Adrenal gland (tissue), 5 donors: ENCODE measurements around the gene OR52A1.

Experiments
- POLR2A ChIP-seq, 2 donors: fragments of 450-650 bp; IDR thresholded peaks; one replicate each; pipeline ENCODE4 v1.6.1; 2017; ENCODE audit warnings: antibody characterized with exemption in 2 of 2, mild to moderate bottlenecking in 2 of 2, moderate library complexity in 1 of 2
- TF ChIP-seq, protein P1 (sequence below), 6 experiments: fragments of 450-650 bp in 4 of 6; fragments of 200-600 bp in 2 of 6; sonication (generic) in 1 of 6; IDR thresholded peaks; 1 replicate in 5 of 6; 2 replicates in 1 of 6; pipeline versions ENCODE4 v1.5.1 to v1.8.0; 2016 to 2021; ENCODE audit warnings: antibody characterized with exemption in 6 of 6, mild to moderate bottlenecking in 2 of 6, moderate library complexity in 1 of 6
- donor health status: DM: no; HTN: no; CAD: no.

DNA sequence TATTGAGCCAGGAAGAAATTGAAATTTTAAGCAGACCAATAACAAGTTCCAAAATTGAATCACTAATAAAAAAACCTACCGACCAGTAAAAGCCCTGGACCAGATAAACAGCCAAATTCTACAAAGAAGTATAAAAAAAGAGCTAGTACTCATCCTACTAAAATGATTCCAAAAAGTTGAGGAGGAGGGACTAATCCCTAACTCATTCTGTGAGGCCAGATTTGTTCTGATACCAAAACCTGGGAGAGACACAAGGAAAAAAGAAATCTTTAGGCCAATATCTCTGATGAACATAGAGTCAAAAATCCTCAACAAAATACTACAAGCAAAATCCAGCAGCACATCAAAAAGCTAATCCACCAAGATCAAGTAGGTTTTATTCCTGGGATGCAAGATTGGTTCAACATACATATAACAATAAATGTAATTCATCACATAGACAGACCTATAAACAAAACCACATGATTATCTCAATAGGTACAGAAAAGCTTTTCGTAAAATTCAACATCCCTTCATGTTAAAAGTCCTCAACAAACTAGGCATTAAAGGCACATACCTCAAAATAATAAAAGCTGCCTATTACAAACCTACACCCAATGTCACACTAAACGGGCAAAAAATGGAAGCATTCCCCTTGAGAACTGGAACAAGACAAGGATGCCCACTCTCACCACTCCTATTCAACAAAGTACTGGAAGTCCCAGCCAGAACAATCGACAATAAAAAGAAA, 29.5 kb downstream of the OR52A1 start:
- TF ChIP-seq, protein P1, sequence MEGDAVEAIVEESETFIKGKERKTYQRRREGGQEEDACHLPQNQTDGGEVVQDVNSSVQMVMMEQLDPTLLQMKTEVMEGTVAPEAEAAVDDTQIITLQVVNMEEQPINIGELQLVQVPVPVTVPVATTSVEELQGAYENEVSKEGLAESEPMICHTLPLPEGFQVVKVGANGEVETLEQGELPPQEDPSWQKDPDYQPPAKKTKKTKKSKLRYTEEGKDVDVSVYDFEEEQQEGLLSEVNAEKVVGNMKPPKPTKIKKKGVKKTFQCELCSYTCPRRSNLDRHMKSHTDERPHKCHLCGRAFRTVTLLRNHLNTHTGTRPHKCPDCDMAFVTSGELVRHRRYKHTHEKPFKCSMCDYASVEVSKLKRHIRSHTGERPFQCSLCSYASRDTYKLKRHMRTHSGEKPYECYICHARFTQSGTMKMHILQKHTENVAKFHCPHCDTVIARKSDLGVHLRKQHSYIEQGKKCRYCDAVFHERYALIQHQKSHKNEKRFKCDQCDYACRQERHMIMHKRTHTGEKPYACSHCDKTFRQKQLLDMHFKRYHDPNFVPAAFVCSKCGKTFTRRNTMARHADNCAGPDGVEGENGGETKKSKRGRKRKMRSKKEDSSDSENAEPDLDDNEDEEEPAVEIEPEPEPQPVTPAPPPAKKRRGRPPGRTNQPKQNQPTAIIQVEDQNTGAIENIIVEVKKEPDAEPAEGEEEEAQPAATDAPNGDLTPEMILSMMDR (IDR thresholded peaks at IDR 0.05): no peak
- TF ChIP-seq POLR2A (IDR thresholded peaks at IDR 0.05): no peak
